Measurements from ENCODE around the gene TMEM259.

The TMEM259 gene

GRCh38 chr19:971795-972194, 49.1 kb downstream of the TMEM259 start:
- TF ChIP-seq EZH2phosphoT487 (conservative IDR thresholded peaks at IDR 0.05; ENCODE audit: low read length), result no peak
- TF ChIP-seq CTCF (IDR thresholded peaks at IDR 0.05; ENCODE audit: insufficient read depth, low read length, poor library complexity, severe bottlenecking), result no peak
- H3K9ac ChIP-seq (ENCODE audit: low read length), result no peak overlapping the region
- no peak overlapping the region for H3K27ac ChIP-seq (ENCODE audit: low read depth, low read length)
- H4K20me1 ChIP-seq (ENCODE audit: low read depth, low read length), result no peaks in the 10 kb centered on the region
- H3K9me3 ChIP-seq (ENCODE audit: insufficient read depth, low read length), result peaks cover 6% of the 10 kb centered on the region; the same call in 1 of the 2 replicates
- no peak overlapping the region for H3K4me2 ChIP-seq (ENCODE audit: low read depth, low read length, poor library complexity, severe bottlenecking)
- no peak overlapping the region for H3K4me3 ChIP-seq (ENCODE audit: insufficient read depth, low read length, poor library complexity, severe bottlenecking)
- H2AFZ ChIP-seq (ENCODE audit: low read depth, low read length, severe bottlenecking), result no peak overlapping the region
- H3K36me3 ChIP-seq (ENCODE audit: low read length), result no peaks in the 10 kb centered on the region
- H3K79me2 ChIP-seq (ENCODE audit: insufficient read depth, low read length), result no peaks in the 10 kb centered on the region
- H3F3A ChIP-seq (ENCODE audit: insufficient read depth), result no peaks in the 10 kb centered on the region
- no peaks in the 10 kb centered on the region for H3K27me3 ChIP-seq (ENCODE audit: low read length)
- H3K9me2 ChIP-seq (replicated peaks; ENCODE audit: insufficient read depth, low read length), result no peaks in the 10 kb centered on the region

- H2AFZ ChIP-seq (ENCODE audit: low read depth, low read length, severe bottlenecking), result no peak overlapping the region
- no peaks in the 10 kb centered on the region for H3K27me3 ChIP-seq (ENCODE audit: low read length)
- H4K20me1 ChIP-seq (ENCODE audit: low read depth, low read length), result no peaks in the 10 kb centered on the region
- TF ChIP-seq CTCF (IDR thresholded peaks at IDR 0.05; ENCODE audit: insufficient read depth, low read length, poor library complexity, severe bottlenecking), result peak; percentile 53
- no peak for TF ChIP-seq EZH2phosphoT487 (conservative IDR thresholded peaks at IDR 0.05; ENCODE audit: low read length)
- H3K9me2 ChIP-seq (replicated peaks; ENCODE audit: insufficient read depth, low read length), result no peaks in the 10 kb centered on the region
- H3K36me3 ChIP-seq (ENCODE audit: low read length), result no peaks in the 10 kb centered on the region
- H3K27ac ChIP-seq (ENCODE audit: low read depth, low read length), result no peak overlapping the region
- H3F3A ChIP-seq (ENCODE audit: insufficient read depth), result no peaks in the 10 kb centered on the region
- H3K4me3 ChIP-seq (ENCODE audit: insufficient read depth, low read length, poor library complexity, severe bottlenecking), result no peak overlapping the region
- H3K4me2 ChIP-seq (ENCODE audit: low read depth, low read length, poor library complexity, severe bottlenecking), result no peak overlapping the region
- no peak overlapping the region for H3K9ac ChIP-seq (ENCODE audit: low read length)
- H3K79me2 ChIP-seq (ENCODE audit: insufficient read depth, low read length), result no peaks in the 10 kb centered on the region
- peaks cover 6% of the 10 kb centered on the region; the same call in 1 of the 2 replicates for H3K9me3 ChIP-seq (ENCODE audit: insufficient read depth, low read length)
Measured at GRCh38 chr19:970695-971094, 50.2 kb downstream of the TMEM259 start.

- H3K9me3 ChIP-seq (ENCODE audit: insufficient read depth, low read length), result peaks cover 6% of the 10 kb centered on the region; the same call in 1 of the 2 replicates
- TF ChIP-seq CTCF (IDR thresholded peaks at IDR 0.05; ENCODE audit: insufficient read depth, low read length, poor library complexity, severe bottlenecking) (no peak), EZH2phosphoT487 (conservative IDR thresholded peaks at IDR 0.05; ENCODE audit: low read length) (no peak)
- H3K4me2 ChIP-seq (ENCODE audit: low read depth, low read length, poor library complexity, severe bottlenecking), result no peak overlapping the region
- H3F3A ChIP-seq (ENCODE audit: insufficient read depth), result no peaks in the 10 kb centered on the region
- no peak overlapping the region for H3K27ac ChIP-seq (ENCODE audit: low read depth, low read length)
- no peaks in the 10 kb centered on the region for H3K79me2 ChIP-seq (ENCODE audit: insufficient read depth, low read length)
- no peaks in the 10 kb centered on the region for H4K20me1 ChIP-seq (ENCODE audit: low read depth, low read length)
- no peak overlapping the region for H3K9ac ChIP-seq (ENCODE audit: low read length)
- no peaks in the 10 kb centered on the region for H3K9me2 ChIP-seq (replicated peaks; ENCODE audit: insufficient read depth, low read length)
- H3K36me3 ChIP-seq (ENCODE audit: low read length), result no peaks in the 10 kb centered on the region
- H3K4me3 ChIP-seq (ENCODE audit: insufficient read depth, low read length, poor library complexity, severe bottlenecking), result no peak overlapping the region
- no peaks in the 10 kb centered on the region for H3K27me3 ChIP-seq (ENCODE audit: low read length)
- no peak overlapping the region for H2AFZ ChIP-seq (ENCODE audit: low read depth, low read length, severe bottlenecking)
Measured at GRCh38 chr19:966485-967088, 54.3 kb downstream of the TMEM259 start.
